ENCODE data around the gene UPF2.

UPF2 gene

DNA sequence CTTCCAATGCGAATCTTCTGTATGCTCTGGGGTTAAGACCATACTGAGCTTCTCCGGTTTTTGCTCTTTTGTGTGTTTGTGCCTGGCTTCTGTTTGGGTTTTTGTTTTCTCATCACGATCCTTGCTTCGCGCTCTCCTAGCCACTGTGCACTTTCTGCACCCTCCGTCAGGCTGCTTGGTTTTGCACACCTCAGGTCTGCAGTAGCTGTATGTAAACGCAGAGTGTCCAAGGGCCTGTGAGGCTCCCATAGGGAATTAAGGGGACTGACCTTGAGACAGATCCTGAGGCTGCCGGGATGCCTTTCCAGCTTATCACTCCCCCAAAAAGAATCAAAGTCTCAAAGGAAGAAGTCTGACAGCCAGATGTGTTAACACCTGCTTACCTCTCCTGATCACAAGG, 124.2 kb downstream of the UPF2 start:
- TF ChIP-seq CTCF (IDR thresholded peaks at IDR 0.05; ENCODE audit: low read length) (no peak), EZH2phosphoT487 (IDR thresholded peaks at IDR 0.05; ENCODE audit: low read length) (no peak), EZH2 (optimal IDR thresholded peaks at IDR 0.05; ENCODE audit: low read depth, low read length) (no peak)
- Histone ChIP-seq H3K4me1 (ENCODE audit: low read length) (no peaks in the 10 kb centered on the region), H3K4me2 (ENCODE audit: low read depth, low read length) (no peak overlapping the region), H3K27ac (ENCODE audit: low read length) (no peak overlapping the region), H3F3A (ENCODE audit: insufficient read depth, low read length) (no peaks in the 10 kb centered on the region), H3K4me3 (ENCODE audit: low read length) (no peak overlapping the region), H3K9ac (ENCODE audit: low read length) (no peak overlapping the region), H4K20me1 (ENCODE audit: insufficient read depth, low read length) (no peaks in the 10 kb centered on the region), H3K27me3 (replicated peaks; ENCODE audit: insufficient read depth, low read length) (no peaks in the 10 kb centered on the region), H3K79me2 (ENCODE audit: low read length) (no peaks in the 10 kb centered on the region), H3K36me3 (replicated peaks; ENCODE audit: insufficient read depth, low read length) (peaks cover 8% of the 10 kb centered on the region; the same call in 1 of the 2 replicates), H3K9me3 (replicated peaks; ENCODE audit: insufficient read depth, low read length) (no peaks in the 10 kb centered on the region), H3K9me2 (replicated peaks; ENCODE audit: insufficient read depth, low read length) (no peaks in the 10 kb centered on the region), H2AFZ (ENCODE audit: low read length) (no peak overlapping the region)
- no peak for DNase-seq

- no peaks in the 10 kb centered on the region for H3K9me3 ChIP-seq (replicated peaks; ENCODE audit: insufficient read depth, low read length)
- H3K27ac ChIP-seq (ENCODE audit: low read length), result no peak overlapping the region
- DNase-seq, result no peak
- no peak overlapping the region for H3K4me2 ChIP-seq (ENCODE audit: low read depth, low read length)
- H4K20me1 ChIP-seq (ENCODE audit: insufficient read depth, low read length), result no peaks in the 10 kb centered on the region
- no peaks in the 10 kb centered on the region for H3K9me2 ChIP-seq (replicated peaks; ENCODE audit: insufficient read depth, low read length)
- H3K27me3 ChIP-seq (replicated peaks; ENCODE audit: insufficient read depth, low read length), result no peaks in the 10 kb centered on the region
- H3F3A ChIP-seq (ENCODE audit: insufficient read depth, low read length), result no peaks in the 10 kb centered on the region
- no peak overlapping the region for H2AFZ ChIP-seq (ENCODE audit: low read length)
- no peaks in the 10 kb centered on the region for H3K79me2 ChIP-seq (ENCODE audit: low read length)
- no peak overlapping the region for H3K4me3 ChIP-seq (ENCODE audit: low read length)
- TF ChIP-seq EZH2phosphoT487 (IDR thresholded peaks at IDR 0.05; ENCODE audit: low read length) (no peak), EZH2 (optimal IDR thresholded peaks at IDR 0.05; ENCODE audit: low read depth, low read length) (no peak), CTCF (IDR thresholded peaks at IDR 0.05; ENCODE audit: low read length) (no peak)
- no peaks in the 10 kb centered on the region for H3K4me1 ChIP-seq (ENCODE audit: low read length)
- no peak overlapping the region for H3K9ac ChIP-seq (ENCODE audit: low read length)
- H3K36me3 ChIP-seq (replicated peaks; ENCODE audit: insufficient read depth, low read length), result no peaks in the 10 kb centered on the region
These were observed 129.4 kb downstream of the UPF2 start for GRCh38 chr10:11913079-11913641.

GRCh38 chr10:11910102-11910501, 132.5 kb downstream of the UPF2 start:
- Histone ChIP-seq H3K79me2 (ENCODE audit: low read length) (no peaks in the 10 kb centered on the region), H3K36me3 (replicated peaks; ENCODE audit: insufficient read depth, low read length) (no peaks in the 10 kb centered on the region), H3K9me3 (replicated peaks; ENCODE audit: insufficient read depth, low read length) (no peaks in the 10 kb centered on the region), H3K4me2 (ENCODE audit: low read depth, low read length) (no peak overlapping the region), H4K20me1 (ENCODE audit: insufficient read depth, low read length) (no peaks in the 10 kb centered on the region), H2AFZ (ENCODE audit: low read length) (no peak overlapping the region), H3K27ac (ENCODE audit: low read length) (no peak overlapping the region), H3K27me3 (replicated peaks; ENCODE audit: insufficient read depth, low read length) (no peaks in the 10 kb centered on the region), H3K9me2 (replicated peaks; ENCODE audit: insufficient read depth, low read length) (no peaks in the 10 kb centered on the region), H3K4me1 (ENCODE audit: low read length) (no peaks in the 10 kb centered on the region), H3K9ac (ENCODE audit: low read length) (no peak overlapping the region), H3F3A (ENCODE audit: insufficient read depth, low read length) (no peaks in the 10 kb centered on the region), H3K4me3 (ENCODE audit: low read length) (no peak overlapping the region)
- no peak for TF ChIP-seq EZH2phosphoT487 (IDR thresholded peaks at IDR 0.05; ENCODE audit: low read length)
- no peak for TF ChIP-seq EZH2 (optimal IDR thresholded peaks at IDR 0.05; ENCODE audit: low read depth, low read length)
- no peak for TF ChIP-seq CTCF (IDR thresholded peaks at IDR 0.05; ENCODE audit: low read length)
- no peak for DNase-seq
